ENCODE results near the gene DAPK2.

DAPK2 gene

DNA sequence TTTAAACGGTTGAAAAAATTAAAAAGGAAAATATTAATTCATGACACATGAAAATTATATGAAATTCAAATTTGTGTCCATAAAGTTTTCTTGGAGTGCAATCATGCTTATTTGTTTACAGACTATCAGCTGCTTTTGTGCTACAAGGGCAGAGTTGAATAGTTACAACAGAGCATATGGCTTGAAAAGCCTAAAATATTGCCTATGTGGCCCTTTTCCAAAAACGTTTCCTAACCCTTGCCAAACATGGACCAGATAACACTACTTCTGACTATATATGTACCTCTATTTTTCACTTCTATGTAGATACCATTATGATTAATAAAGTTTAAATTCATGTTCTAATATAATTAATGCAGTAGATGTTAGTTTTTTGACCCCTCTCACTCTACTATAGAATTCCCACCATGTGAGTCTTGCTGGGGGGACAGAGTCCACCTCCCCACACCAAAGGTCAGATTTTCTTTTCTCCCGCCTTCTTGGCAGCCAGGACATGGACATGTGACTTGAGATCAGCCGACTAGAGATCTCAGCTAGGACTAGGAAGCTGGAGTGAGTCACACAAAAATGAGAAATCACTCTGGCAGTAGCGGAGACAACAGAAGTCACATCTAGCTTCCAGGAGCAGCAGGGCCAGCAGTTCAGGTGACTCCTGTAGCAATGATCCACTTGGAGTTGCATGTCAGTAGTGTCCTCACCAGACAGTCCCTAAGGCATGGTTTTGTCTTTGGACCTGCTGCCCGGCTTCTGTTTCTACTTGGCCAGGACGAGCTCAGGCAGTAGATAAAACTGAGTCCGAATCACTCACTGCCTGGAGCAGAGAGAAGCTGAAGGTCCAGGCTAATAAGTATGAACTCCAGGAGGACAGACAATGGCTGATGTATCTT lies 24.9 kb upstream of the DAPK2 start:
- Mint-ChIP-seq H3K4me3 (no peak overlapping the region), H3K27ac (peak overlapping the region; percentile 43 to 79 (median 64)), H3K36me3 (ENCODE audit: low read depth) (peaks cover 34% of the 10 kb centered on the region), H3K9me3 (no peaks in the 10 kb centered on the region), H3K27me3 (ENCODE audit: low read depth) (peaks cover 7% of the 10 kb centered on the region), H3K4me1 (peaks cover 12% of the 10 kb centered on the region)
- TF ChIP-seq, protein P1, sequence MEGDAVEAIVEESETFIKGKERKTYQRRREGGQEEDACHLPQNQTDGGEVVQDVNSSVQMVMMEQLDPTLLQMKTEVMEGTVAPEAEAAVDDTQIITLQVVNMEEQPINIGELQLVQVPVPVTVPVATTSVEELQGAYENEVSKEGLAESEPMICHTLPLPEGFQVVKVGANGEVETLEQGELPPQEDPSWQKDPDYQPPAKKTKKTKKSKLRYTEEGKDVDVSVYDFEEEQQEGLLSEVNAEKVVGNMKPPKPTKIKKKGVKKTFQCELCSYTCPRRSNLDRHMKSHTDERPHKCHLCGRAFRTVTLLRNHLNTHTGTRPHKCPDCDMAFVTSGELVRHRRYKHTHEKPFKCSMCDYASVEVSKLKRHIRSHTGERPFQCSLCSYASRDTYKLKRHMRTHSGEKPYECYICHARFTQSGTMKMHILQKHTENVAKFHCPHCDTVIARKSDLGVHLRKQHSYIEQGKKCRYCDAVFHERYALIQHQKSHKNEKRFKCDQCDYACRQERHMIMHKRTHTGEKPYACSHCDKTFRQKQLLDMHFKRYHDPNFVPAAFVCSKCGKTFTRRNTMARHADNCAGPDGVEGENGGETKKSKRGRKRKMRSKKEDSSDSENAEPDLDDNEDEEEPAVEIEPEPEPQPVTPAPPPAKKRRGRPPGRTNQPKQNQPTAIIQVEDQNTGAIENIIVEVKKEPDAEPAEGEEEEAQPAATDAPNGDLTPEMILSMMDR (IDR thresholded peaks at IDR 0.05; ENCODE audit: unreplicated experiment in 3 of 3): no peak

DNA sequence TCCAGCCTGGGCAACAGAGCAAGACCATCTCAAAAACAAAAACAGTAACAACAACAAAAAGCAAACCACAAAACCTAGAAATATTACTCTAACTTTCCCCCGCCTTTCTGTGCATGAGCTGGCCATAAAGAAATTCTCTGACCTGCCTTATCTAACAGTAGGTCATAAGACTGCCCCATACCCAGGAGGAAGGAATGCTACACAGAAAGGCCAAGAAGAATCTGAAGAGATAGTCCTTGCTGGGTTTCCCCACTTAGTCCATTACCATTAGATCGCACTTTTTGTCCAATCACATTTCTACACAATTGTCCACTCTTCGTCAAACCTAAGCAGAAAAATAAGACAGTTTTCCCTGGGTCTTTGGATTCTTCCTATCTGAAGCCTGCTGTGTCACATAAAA lies 23.8 kb upstream of the DAPK2 start:
- H3K36me3 Mint-ChIP-seq (ENCODE audit: low read depth): peaks cover 27% of the 10 kb centered on the region

DNA sequence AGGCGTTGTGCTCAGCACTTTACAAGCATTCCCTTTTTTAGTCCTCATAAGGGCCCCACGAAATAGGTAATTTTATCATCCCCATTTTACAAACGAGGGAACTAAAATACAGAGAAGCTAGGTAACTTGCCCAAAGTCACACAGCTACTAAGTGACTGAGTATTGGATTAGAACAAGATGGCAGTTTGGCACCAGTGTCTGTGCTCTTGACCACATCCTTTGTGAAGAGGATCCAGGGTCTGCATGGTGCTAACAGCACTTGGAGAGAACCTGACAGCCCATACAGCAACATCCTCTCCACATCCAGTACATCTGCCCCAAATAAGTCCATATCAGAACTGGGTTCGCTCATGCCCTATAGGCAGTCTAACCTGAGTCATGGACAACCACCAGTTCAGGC lies 21.8 kb upstream of the DAPK2 start:
- H3K9me3 Mint-ChIP-seq: no peaks in the 10 kb centered on the region
- peaks cover 12% of the 10 kb centered on the region for H3K4me1 Mint-ChIP-seq
- no peak overlapping the region for H3K27ac Mint-ChIP-seq
- H3K4me3 Mint-ChIP-seq: no peak overlapping the region
- H3K27me3 Mint-ChIP-seq (ENCODE audit: low read depth): peaks cover 7% of the 10 kb centered on the region
- TF ChIP-seq, protein P1 (IDR thresholded peaks at IDR 0.05; ENCODE audit: unreplicated experiment in 3 of 3): no peak
- H3K36me3 Mint-ChIP-seq (ENCODE audit: low read depth): peaks cover 16% of the 10 kb centered on the region

More for the DNA sequence above, 23.8 kb upstream of the DAPK2 start:
- TF ChIP-seq, protein P1 (IDR thresholded peaks at IDR 0.05; ENCODE audit: unreplicated experiment in 3 of 3): no peak
- peaks cover 12% of the 10 kb centered on the region for H3K4me1 Mint-ChIP-seq
- H3K27ac Mint-ChIP-seq: peak overlapping the region in 1 of 3 experiments; percentile 23
- H3K27me3 Mint-ChIP-seq (ENCODE audit: low read depth): peaks cover 7% of the 10 kb centered on the region
- H3K9me3 Mint-ChIP-seq: no peaks in the 10 kb centered on the region
- H3K4me3 Mint-ChIP-seq: no peak overlapping the region

DNA sequence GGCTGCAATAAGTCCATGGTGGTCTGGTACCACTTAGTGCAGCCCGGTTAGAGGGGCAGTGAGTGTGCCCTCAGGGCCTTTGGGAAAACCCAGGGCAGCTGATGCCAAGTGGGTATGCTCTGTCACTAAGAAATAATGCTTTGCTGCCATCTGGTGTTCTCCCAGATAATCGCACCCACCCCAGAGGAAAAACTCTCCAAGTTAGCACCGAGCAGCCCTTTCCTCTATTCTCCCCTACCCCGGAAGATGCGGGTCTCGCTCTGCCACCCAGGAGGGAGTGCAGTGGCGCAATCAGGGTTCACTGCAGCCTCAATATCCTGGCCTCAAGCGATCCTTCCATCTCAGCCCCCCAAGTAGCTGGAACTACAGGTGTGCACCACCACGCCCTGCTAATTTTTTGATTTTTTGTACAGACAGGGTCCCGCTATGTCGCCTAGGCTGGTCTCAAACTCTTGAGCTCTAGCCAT lies 21.3 kb upstream of the DAPK2 start:
- Mint-ChIP-seq H3K27ac (peak overlapping the region in 1 of 3 experiments; percentile 53), H3K4me1 (peaks cover 12% of the 10 kb centered on the region), H3K9me3 (no peaks in the 10 kb centered on the region), H3K27me3 (ENCODE audit: low read depth) (peaks cover 7% of the 10 kb centered on the region), H3K4me3 (no peak overlapping the region), H3K36me3 (ENCODE audit: low read depth) (peaks cover 13% of the 10 kb centered on the region)
- TF ChIP-seq, protein P1 (IDR thresholded peaks at IDR 0.05; ENCODE audit: unreplicated experiment in 3 of 3): peak; percentile 76 to 81 (median 78)

DNA sequence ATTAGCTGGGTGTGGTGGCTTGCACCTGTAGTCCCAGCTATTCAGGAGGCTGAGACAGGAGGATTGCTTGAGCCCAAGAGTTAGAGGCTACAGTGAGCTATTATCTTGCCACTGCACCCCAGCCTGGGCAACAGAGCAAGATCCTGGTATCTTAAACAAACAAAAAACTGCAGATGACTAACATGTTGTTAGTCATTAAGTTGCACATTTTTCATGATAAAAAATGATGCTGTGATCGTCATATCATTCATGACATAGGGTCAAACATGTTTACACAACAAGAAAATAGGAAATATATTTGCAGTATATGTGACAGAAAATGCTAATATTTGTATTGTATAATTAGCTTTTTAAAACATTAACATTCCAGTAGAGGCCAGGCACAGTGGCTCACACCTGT lies 20.2 kb upstream of the DAPK2 start:
- Mint-ChIP-seq H3K9me3 (no peaks in the 10 kb centered on the region), H3K4me1 (peaks cover 12% of the 10 kb centered on the region), H3K4me3 (no peak overlapping the region), H3K27ac (no peak overlapping the region), H3K36me3 (ENCODE audit: low read depth) (peaks cover 4% of the 10 kb centered on the region), H3K27me3 (ENCODE audit: low read depth) (peaks cover 7% of the 10 kb centered on the region)
- TF ChIP-seq, protein P1 (IDR thresholded peaks at IDR 0.05; ENCODE audit: unreplicated experiment in 3 of 3): no peak

Data from nephron (organoid).